Neural cell (in vitro differentiated cells): Measurements from ENCODE around the gene CELF5.

Source experiments
- CTCF ChIP-seq: fragments of 450-650 bp; IDR thresholded peaks from 2 replicates; pipeline ENCODE4 v1.5.1; 2014; ENCODE audit warnings: antibody characterized with exemption, mild to moderate bottlenecking, moderate library complexity; ENCODE audit not compliant: poor library complexity, severe bottlenecking
- EP300 ChIP-seq: fragments of 450-650 bp; conservative IDR thresholded peaks from 2 replicates; pipeline ENCODE4 v1.6.1; 2014; ENCODE audit warnings: antibody characterized with exemption, mild to moderate bottlenecking, moderate library complexity; ENCODE audit not compliant: poor library complexity, severe bottlenecking
- MXI1 ChIP-seq: fragments of 450-650 bp; conservative IDR thresholded peaks from 2 replicates; pipeline ENCODE4 v1.6.1; 2014; ENCODE audit warnings: antibody characterized with exemption, mild to moderate bottlenecking; ENCODE audit not compliant: poor library complexity, severe bottlenecking
- POLR2AphosphoS5 ChIP-seq: IDR thresholded peaks from 2 replicates; pipeline ENCODE4 v1.6.1; 2012
- RAD21 ChIP-seq: fragments of 450-650 bp; conservative IDR thresholded peaks from 2 replicates; pipeline ENCODE4 v1.6.1; 2014; ENCODE audit warnings: antibody characterized with exemption, mild to moderate bottlenecking, moderate library complexity
- REST ChIP-seq: IDR thresholded peaks from 2 replicates; pipeline ENCODE4 v1.6.1; 2012; ENCODE audit warnings: borderline replicate concordance
- TAF1 ChIP-seq: IDR thresholded peaks from 2 replicates; pipeline ENCODE4 v1.6.1; 2012; ENCODE audit warnings: low read depth

- TF ChIP-seq MXI1 (no peak), CTCF (no peak), REST (no peak), TAF1 (no peak), EP300 (no peak), POLR2AphosphoS5 (no peak), RAD21 (no peak)
Measured at GRCh38 chr19:3322199-3322978, 97.9 kb downstream of the CELF5 start.
